Fibroblast of peridontal ligament (primary cell): ENCODE measurements around the gene ANTXR2.
"Not testable (repeated sequence)": the region's sequence is repeated elsewhere in the genome, so short reads cannot be mapped to it uniquely, and the experiment has no call there.

ENCODE experiments used
- DNase-seq: peaks from one replicate; pipeline ENCODE4 v3.0.0-alpha.2; 2010; ENCODE audit errors: extremely low read depth

Gene ANTXR2

GRCh38 chr4:80024335-80024734 lies 48.7 kb downstream of the ANTXR2 start:
- no peak for DNase-seq

- DNase-seq: no peak
Measured at GRCh38 chr4:80022282-80022681, 50.7 kb downstream of the ANTXR2 start.

DNA sequence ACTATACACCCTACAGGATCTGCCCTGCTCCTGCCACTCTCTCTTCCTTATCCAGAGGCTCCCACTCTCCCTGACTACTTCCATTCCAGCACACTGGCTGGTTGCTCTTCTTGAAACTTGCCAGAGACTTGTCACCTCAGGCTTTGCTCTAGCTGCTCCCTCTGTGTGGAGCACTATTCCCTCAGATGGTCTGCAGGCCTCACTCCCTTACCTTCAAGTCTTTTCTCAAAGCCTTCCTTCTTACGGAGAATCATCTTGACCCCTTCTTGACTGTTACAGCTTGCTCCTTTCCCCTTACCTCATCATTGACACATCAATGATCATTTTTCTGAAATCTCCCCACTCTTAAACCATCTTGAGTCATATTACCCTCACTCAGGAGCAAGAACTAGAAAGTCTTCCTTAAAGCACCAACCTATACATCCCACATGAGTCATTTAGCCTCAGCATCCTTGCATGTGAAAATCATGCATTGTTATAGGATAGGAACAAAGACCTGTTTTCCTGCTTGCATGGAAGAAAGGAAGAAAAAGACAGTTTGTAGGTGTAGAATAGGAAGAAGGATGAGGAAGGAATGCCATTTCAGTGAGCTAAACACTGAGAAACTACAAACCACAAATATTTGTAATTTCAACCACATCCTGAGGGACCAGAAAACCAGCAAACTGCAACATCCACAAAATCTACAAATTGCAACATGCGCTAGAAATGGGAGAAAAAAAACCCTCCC lies 55.7 kb downstream of the ANTXR2 start:
- DNase-seq: peak; percentile 93

GRCh38 chr4:80016506-80016905 lies 56.5 kb downstream of the ANTXR2 start:
- peak; percentile 34 for DNase-seq

DNA sequence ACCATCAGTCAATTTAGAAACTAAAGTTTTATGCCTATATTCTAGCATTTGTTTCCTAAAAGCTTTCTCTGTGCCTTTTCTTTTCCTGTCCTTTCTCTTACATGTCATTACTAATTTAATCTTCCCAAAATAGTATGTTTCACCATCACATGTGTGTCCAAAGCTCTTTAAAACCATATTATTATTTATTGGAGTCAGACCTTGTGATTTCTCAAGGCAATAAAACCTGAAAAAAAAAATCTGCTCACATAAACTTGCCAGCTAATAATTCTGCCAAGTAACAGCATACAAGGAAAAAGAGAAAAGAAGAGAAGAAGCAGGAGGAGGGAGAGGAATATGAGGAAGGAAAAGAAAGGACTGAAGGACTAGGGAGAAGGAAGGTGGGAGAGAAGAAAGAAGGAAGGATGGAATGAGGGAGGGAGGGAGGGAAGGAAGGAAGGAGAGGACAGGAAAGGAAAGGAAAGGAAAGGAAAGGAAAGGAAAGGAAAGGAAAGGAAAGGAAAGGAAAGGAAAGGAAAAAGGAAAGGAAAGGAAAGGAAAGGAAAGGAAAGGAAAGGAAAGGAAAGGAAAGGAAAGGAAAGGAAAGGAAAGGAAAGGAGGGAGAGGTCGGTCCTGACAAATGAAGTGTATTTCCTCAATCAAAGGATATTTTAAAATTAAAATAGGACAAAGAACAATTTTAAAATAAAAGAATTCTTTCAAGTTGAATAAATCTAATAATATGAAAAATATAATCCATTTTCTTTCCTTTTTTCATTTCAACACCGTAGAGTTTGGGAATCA lies 57.4 kb downstream of the ANTXR2 start:
- DNase-seq: no peak

DNA sequence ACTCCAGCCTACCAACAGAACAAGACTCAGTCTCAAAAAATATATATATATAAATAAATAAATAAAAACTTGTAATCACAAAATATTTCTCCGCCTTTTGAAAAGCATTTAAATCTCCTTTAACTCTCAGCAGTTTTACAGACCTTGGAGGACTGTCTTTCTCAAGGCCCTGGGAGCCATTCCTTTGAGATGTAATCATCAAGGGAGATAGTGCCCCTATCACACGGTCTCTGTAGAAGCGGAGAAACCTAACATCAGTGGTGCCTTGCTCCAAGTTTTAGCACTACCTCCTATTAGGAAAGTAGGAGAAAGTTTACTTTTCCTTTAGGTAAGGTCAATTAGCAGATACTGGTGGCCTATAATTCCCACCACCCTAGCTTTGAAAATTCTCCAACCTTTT lies 58.5 kb downstream of the ANTXR2 start:
- DNase-seq: no peak

DNA sequence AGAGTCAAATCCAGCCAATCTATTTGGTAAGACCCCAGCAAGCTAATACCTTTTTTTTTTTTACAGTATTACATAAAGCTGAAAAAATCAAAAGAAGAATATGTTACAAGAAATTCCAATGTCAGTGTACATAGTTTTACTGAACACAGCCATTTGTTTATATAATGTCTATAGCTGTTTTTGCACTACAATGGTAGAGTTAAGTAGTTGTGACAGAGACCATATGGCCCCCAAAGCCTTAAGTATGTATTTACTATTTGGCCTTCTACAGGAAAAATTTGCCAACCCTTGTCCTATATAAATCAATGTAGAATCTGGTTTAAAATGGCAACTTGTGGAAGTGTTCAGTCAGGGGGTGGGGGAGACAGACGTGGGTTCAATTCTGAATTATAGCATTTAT lies 60.7 kb downstream of the ANTXR2 start:
- DNase-seq: no peak

- peak; percentile 96 for DNase-seq
Measured at GRCh38 chr4:80011636-80012236, 61.3 kb downstream of the ANTXR2 start.

DNA sequence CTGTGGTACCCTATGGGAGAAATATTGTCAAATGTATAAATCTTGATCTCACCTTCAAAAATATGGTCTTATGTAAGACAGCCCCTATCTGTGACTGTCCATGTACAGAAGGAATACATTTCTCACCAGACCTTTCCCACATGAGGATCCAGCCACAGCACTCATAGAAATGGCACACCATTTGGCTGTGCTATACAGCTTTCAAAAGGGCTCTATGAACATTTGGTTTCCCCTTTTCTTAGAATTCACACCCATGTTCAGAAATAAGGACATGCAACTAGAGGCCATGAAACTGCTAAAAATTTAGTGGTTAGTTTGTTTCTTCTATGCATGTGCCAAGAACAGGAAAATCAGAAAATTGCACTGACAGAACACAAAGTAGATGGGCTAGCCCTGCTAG lies 62.7 kb downstream of the ANTXR2 start:
- DNase-seq: no peak

DNA sequence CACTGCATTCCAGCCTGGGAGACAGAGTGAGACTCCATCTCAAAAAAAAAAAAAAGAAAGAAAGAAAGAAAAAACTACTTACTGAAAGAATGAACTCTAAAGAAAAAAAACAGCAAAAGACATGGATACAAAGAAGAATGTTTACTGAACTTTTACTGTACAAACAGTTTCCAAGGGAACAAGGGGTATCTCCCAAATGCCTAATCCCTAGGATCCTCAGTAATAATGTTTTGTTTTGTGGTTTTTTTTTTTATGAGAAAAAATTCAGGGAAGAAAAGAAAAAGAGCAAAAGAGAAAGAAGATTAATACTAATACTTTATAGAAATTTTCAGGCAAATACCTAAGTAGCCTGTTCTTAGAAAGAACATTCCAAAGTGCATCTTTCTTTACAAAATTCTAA lies 63.2 kb downstream of the ANTXR2 start:
- DNase-seq: no peak

GRCh38 chr4:80008971-80009370 lies 64.1 kb downstream of the ANTXR2 start:
- no peak for DNase-seq

DNA sequence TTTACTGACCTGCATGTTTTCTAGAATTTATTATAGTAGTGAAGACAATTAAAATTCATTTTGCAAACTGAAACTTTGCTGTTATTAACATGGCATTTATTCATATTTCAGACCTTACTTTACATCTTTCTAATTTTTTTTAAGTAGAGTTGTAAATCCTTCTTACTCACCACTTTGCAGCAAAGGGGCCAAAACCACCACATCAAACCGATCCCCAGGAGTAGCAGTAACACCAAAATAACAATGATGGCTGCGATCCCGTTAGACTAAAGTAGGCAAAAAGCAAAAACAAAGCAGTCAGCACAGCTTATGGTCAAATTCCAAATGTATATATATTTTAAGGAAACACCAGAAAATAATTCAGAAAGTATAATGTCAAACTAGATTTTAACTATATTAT lies 64.7 kb downstream of the ANTXR2 start:
- no peak for DNase-seq

DNA sequence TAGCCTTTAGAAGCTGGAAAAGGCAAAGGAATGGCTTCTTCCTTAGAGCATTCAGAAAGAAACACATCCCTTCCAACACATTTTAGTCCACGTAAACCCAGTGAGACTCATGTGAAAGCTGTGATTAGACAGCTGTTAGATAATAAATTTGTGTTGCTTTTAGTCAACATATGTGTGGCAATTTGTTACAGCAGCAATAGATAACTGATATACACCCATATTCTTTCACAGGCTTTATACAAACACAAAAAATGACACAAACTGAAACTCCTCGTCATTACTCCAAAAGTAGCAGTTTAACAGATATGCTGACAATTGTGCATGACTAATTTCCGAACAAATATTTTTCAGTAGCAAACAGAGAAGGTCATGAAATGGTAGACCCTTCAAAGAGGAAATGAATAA lies 65.3 kb downstream of the ANTXR2 start:
- no peak for DNase-seq

DNA sequence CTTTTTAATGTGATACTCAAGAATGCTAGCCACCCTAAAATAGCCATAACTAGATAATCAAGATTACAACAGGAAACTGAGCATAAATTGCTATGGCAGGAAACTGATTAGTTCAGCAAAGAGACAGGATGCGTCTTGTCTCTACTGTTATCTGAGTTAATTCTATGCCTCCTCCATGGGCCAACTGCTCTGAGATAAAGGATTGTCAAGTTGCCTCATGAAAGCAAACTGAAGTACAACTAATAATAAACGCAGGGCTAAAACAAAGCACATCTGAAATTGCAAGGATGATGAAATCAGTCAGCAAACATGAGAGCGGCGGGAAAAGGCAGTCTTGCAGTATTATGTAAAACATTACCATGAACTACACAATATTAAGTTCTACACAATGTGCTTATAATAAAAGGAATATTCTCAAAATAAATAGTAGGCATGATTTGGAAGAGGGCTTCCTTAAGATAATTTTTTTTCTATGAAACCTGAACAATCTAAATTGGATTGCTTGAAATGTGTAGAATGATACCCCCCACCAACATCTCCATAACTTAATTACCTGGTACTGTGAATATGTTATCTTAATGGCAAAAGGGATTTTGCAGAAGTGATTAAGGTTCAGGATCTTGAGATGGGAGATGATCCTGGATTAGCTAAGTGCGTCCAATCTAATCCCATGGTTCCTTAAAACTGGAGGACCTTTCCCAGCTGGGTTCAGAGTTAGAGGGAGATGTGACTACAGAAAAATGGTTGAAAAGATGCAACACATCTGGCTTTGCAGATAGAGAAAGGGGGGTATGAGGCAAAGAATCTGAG lies 65.9 kb downstream of the ANTXR2 start:
- DNase-seq: peak; percentile 60

DNA sequence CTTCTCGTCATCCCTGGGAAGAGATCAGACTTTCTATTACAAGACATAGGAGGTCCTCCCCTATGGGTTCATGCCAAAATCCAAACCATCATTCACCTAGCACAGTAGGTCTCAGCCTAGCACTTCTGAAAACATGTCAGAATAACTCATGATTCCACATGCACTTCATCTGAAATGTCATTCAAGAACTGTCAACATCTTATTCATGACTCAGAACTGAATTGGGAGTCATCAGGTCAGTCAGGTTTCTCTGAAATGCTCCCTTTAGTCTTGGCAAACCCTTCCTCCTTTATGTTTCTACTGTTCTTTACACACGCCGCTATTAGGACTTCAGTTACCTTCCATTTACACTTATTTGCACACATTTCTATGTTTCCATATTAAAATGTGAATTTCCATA lies 67.2 kb downstream of the ANTXR2 start:
- peak; percentile 21 for DNase-seq

GRCh38 chr4:80004319-80004718 lies 68.7 kb downstream of the ANTXR2 start:
- DNase-seq: no peak

GRCh38 chr4:80002559-80002958 lies 70.5 kb downstream of the ANTXR2 start:
- not testable (repeated sequence) for DNase-seq

DNA sequence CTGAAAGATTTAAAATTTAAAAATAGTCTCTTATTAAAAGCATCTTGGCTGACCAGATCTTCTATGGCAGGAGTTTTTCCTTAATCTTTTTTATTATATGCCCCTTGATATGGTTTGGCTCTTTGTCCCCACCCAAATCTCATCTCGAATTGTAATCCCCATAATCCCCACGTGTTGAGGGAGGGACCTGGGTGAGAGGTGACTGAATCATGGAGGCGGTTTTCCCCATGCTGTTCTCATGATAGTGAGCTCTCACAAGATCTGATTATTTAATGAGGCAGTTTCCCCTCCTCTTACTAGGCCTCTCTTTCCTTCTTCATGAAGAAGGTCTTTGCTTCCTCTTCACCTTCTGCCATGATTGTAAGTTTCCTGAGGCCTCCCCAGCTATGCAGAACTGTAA lies 74.0 kb downstream of the ANTXR2 start:
- DNase-seq: not testable (repeated sequence)

DNA sequence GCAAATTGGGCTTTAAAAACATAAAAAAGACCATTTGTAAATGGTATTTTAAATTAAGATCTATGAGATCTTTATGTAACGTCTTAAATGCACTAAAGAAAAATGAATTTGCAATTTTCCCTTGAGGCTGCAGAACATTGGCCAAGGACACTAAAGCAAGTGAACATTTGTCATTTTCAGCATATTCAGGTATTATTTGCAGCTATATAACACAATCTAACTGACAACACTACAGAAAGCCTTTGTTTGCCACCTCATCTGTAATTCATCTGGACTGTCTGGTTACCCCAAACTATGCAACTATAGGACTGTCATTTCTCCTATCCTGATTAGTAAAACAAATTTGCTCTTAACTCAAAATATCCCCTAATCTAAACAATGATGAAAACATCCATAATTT lies 74.8 kb downstream of the ANTXR2 start:
- DNase-seq: no peak

DNA sequence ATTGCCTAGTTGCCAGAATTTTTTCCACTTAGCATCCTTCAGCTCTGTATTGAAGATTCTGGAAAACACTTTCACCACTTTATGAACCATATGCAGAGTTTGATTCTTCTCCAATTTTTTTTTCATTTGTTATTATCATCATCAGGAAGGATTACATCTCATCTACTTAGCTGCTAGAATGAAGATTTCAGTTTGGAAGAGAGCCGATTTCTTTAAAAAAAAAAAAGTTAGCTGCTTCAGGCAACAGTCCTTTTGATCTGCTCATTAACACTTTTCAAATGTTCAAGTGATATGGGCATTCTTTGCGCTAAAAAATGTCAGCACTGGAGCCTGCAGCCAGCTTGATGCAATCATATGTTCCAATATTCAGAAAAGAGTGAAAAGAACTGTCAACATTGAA lies 76.2 kb downstream of the ANTXR2 start:
- DNase-seq: peak; percentile 30

DNA sequence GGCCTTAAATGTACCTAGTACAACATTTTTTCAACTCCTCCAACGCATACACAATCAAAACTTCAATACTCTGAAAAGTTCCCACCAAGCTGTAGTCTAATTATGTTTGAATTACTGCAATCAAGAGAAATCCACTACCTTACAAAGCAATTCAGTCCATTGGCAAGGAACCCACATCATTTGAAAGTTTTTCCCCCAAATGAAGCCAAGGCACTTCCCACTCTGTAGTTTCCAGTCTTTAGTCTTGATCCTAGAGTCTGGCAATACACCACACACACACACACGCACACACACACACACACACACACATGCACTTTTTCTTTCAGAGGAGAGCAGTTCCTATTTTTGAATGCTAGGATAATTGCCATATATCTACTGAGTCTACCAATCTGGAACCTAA lies 79.6 kb downstream of the ANTXR2 start:
- DNase-seq: peak; percentile 41

- no peak for DNase-seq
Measured at GRCh38 chr4:79991601-79992000, 81.4 kb downstream of the ANTXR2 start.
